ENCODE measurements around the gene DUSP9.

Gene DUSP9

GRCh38 chrX:153609917-153610835 is 36.8 kb upstream of the DUSP9 start:
- Mint-ChIP-seq H3K4me1 (ENCODE audit: low read depth) (peaks cover 12% of the 10 kb centered on the region), H3K27me3 (ENCODE audit: low read depth) (peaks cover 36% of the 10 kb centered on the region), H3K4me3 (peak overlapping the region; percentile 76), H3K9me3 (no peaks in the 10 kb centered on the region), H3K36me3 (ENCODE audit: low read depth) (no peaks in the 10 kb centered on the region), H3K27ac (no peak overlapping the region)

GRCh38 chrX:153610836-153611213 is 36.2 kb upstream of the DUSP9 start:
- Mint-ChIP-seq H3K9me3 (no peaks in the 10 kb centered on the region), H3K27me3 (ENCODE audit: low read depth) (peaks cover 40% of the 10 kb centered on the region), H3K27ac (no peak overlapping the region), H3K36me3 (ENCODE audit: low read depth) (no peaks in the 10 kb centered on the region), H3K4me1 (ENCODE audit: low read depth) (peaks cover 13% of the 10 kb centered on the region), H3K4me3 (peak overlapping the region; percentile 76)

GRCh38 chrX:153611298-153612095 is 35.5 kb upstream of the DUSP9 start:
- H3K4me1 Mint-ChIP-seq (ENCODE audit: low read depth), result peaks cover 13% of the 10 kb centered on the region
- no peak overlapping the region for H3K27ac Mint-ChIP-seq
- no peaks in the 10 kb centered on the region for H3K9me3 Mint-ChIP-seq
- peaks cover 42% of the 10 kb centered on the region for H3K27me3 Mint-ChIP-seq (ENCODE audit: low read depth)
- no peak overlapping the region for H3K4me3 Mint-ChIP-seq
- no peaks in the 10 kb centered on the region for H3K36me3 Mint-ChIP-seq (ENCODE audit: low read depth)

GRCh38 chrX:153612413-153612812 is 34.6 kb upstream of the DUSP9 start:
- H3K9me3 Mint-ChIP-seq, result no peaks in the 10 kb centered on the region
- no peak overlapping the region for H3K4me3 Mint-ChIP-seq
- H3K36me3 Mint-ChIP-seq (ENCODE audit: low read depth), result no peaks in the 10 kb centered on the region
- H3K27me3 Mint-ChIP-seq (ENCODE audit: low read depth), result peaks cover 36% of the 10 kb centered on the region
- H3K4me1 Mint-ChIP-seq (ENCODE audit: low read depth), result peaks cover 13% of the 10 kb centered on the region
- no peak overlapping the region for H3K27ac Mint-ChIP-seq

GRCh38 chrX:153614818-153615217 is 32.2 kb upstream of the DUSP9 start:
- peaks cover 43% of the 10 kb centered on the region for H3K27me3 Mint-ChIP-seq (ENCODE audit: low read depth)
- H3K27ac Mint-ChIP-seq, result no peak overlapping the region
- no peak overlapping the region for H3K4me3 Mint-ChIP-seq
- no peaks in the 10 kb centered on the region for H3K36me3 Mint-ChIP-seq (ENCODE audit: low read depth)
- no peaks in the 10 kb centered on the region for H3K9me3 Mint-ChIP-seq
- H3K4me1 Mint-ChIP-seq (ENCODE audit: low read depth), result peaks cover 8% of the 10 kb centered on the region

- H3K27ac Mint-ChIP-seq, result no peak overlapping the region
- no peaks in the 10 kb centered on the region for H3K4me1 Mint-ChIP-seq (ENCODE audit: low read depth)
- H3K27me3 Mint-ChIP-seq (ENCODE audit: low read depth), result peaks cover 23% of the 10 kb centered on the region
- no peaks in the 10 kb centered on the region for H3K36me3 Mint-ChIP-seq (ENCODE audit: low read depth)
- no peak overlapping the region for H3K4me3 Mint-ChIP-seq
- no peaks in the 10 kb centered on the region for H3K9me3 Mint-ChIP-seq
These were observed 26.4 kb upstream of the DUSP9 start for GRCh38 chrX:153620576-153620975.

- no peak overlapping the region for H3K27ac Mint-ChIP-seq
- no peaks in the 10 kb centered on the region for H3K9me3 Mint-ChIP-seq
- no peaks in the 10 kb centered on the region for H3K36me3 Mint-ChIP-seq (ENCODE audit: low read depth)
These were observed 24.9 kb upstream of the DUSP9 start for GRCh38 chrX:153621949-153622598.

GRCh38 chrX:153622661-153623309 is 24.2 kb upstream of the DUSP9 start:
- Mint-ChIP-seq H3K4me3 (no peak overlapping the region), H3K36me3 (ENCODE audit: low read depth) (no peaks in the 10 kb centered on the region), H3K4me1 (ENCODE audit: low read depth) (no peaks in the 10 kb centered on the region), H3K9me3 (no peaks in the 10 kb centered on the region), H3K27me3 (ENCODE audit: low read depth) (peaks cover 12% of the 10 kb centered on the region), H3K27ac (no peak overlapping the region)

More at GRCh38 chrX:153621949-153622598, 24.9 kb upstream of the DUSP9 start:
- Mint-ChIP-seq H3K4me1 (ENCODE audit: low read depth) (no peaks in the 10 kb centered on the region), H3K27me3 (ENCODE audit: low read depth) (peaks cover 17% of the 10 kb centered on the region), H3K4me3 (no peak overlapping the region)

- Mint-ChIP-seq H3K36me3 (ENCODE audit: low read depth) (no peaks in the 10 kb centered on the region), H3K9me3 (no peaks in the 10 kb centered on the region), H3K4me3 (no peak overlapping the region), H3K27ac (no peak overlapping the region), H3K4me1 (ENCODE audit: low read depth) (no peaks in the 10 kb centered on the region), H3K27me3 (ENCODE audit: low read depth) (peaks cover 5% of the 10 kb centered on the region)
These were observed 23.5 kb upstream of the DUSP9 start for GRCh38 chrX:153623310-153624029.

GRCh38 chrX:153624196-153625091 is 22.6 kb upstream of the DUSP9 start:
- Mint-ChIP-seq H3K27ac (no peak overlapping the region), H3K4me1 (ENCODE audit: low read depth) (no peaks in the 10 kb centered on the region), H3K36me3 (ENCODE audit: low read depth) (no peaks in the 10 kb centered on the region), H3K27me3 (ENCODE audit: low read depth) (no peaks in the 10 kb centered on the region), H3K4me3 (no peak overlapping the region), H3K9me3 (no peaks in the 10 kb centered on the region)

GRCh38 chrX:153625271-153626024 is 21.6 kb upstream of the DUSP9 start:
- Mint-ChIP-seq H3K27ac (no peak overlapping the region), H3K36me3 (ENCODE audit: low read depth) (no peaks in the 10 kb centered on the region), H3K4me1 (ENCODE audit: low read depth) (no peaks in the 10 kb centered on the region), H3K9me3 (no peaks in the 10 kb centered on the region), H3K4me3 (no peak overlapping the region), H3K27me3 (ENCODE audit: low read depth) (no peaks in the 10 kb centered on the region)

- no peaks in the 10 kb centered on the region for H3K27me3 Mint-ChIP-seq (ENCODE audit: low read depth)
These were observed 20.9 kb upstream of the DUSP9 start for GRCh38 chrX:153626025-153626633.

More at GRCh38 chrX:153626025-153626633, 20.9 kb upstream of the DUSP9 start:
- H3K4me3 Mint-ChIP-seq, result no peak overlapping the region
- H3K36me3 Mint-ChIP-seq (ENCODE audit: low read depth), result no peaks in the 10 kb centered on the region
- H3K27ac Mint-ChIP-seq, result no peak overlapping the region
- H3K4me1 Mint-ChIP-seq (ENCODE audit: low read depth), result no peaks in the 10 kb centered on the region
- no peaks in the 10 kb centered on the region for H3K9me3 Mint-ChIP-seq

All from T-helper 1 cell treated with Interleukin-12 subunit alpha and Interleukin-12 subunit beta and Interleukin-4 antibody, amounts not matched to agents 30 μg/mL and 1 μg/mL, for 36 hours (primary cell).